Measurements from ENCODE around the gene SLC9A9.

GRCh38 chr3:143511174-143511879 lies 336.9 kb downstream of the SLC9A9 start:
- TF ChIP-seq, protein P1, sequence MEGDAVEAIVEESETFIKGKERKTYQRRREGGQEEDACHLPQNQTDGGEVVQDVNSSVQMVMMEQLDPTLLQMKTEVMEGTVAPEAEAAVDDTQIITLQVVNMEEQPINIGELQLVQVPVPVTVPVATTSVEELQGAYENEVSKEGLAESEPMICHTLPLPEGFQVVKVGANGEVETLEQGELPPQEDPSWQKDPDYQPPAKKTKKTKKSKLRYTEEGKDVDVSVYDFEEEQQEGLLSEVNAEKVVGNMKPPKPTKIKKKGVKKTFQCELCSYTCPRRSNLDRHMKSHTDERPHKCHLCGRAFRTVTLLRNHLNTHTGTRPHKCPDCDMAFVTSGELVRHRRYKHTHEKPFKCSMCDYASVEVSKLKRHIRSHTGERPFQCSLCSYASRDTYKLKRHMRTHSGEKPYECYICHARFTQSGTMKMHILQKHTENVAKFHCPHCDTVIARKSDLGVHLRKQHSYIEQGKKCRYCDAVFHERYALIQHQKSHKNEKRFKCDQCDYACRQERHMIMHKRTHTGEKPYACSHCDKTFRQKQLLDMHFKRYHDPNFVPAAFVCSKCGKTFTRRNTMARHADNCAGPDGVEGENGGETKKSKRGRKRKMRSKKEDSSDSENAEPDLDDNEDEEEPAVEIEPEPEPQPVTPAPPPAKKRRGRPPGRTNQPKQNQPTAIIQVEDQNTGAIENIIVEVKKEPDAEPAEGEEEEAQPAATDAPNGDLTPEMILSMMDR (IDR thresholded peaks at IDR 0.05), result no peak
- TF ChIP-seq POLR2A (IDR thresholded peaks at IDR 0.05), result no peak

Data from right lobe of liver (tissue), 4 donors.